Ectodermal cell (in vitro differentiated cells): ENCODE measurements around the gene MRPL55.

Source experiments
- H3K27ac ChIP-seq: 2 replicates; pipeline ENCODE4 v1.7.0; 2013; ENCODE audit warnings: mild to moderate bottlenecking, low read depth, low read length; ENCODE audit not compliant: insufficient read depth, poor library complexity, severe bottlenecking
- H3K27me3 ChIP-seq: 2 replicates; pipeline ENCODE4 v1.7.0; 2013; ENCODE audit warnings: mild to moderate bottlenecking, low read length; ENCODE audit not compliant: insufficient read depth, control insufficient read depth, poor library complexity, severe bottlenecking
- H3K36me3 ChIP-seq: one replicate; pipeline ENCODE4 v1.7.0; 2013; ENCODE audit warnings: low read length; ENCODE audit not compliant: control insufficient read depth, insufficient read depth
- H3K4me1 ChIP-seq: one replicate; pipeline ENCODE4 v1.7.0; 2013; ENCODE audit warnings: low read length; ENCODE audit not compliant: control insufficient read depth, insufficient read depth
- H3K4me3 ChIP-seq: 2 replicates; pipeline ENCODE4 v1.7.0; 2013; ENCODE audit warnings: low read depth, low read length, control low read depth; ENCODE audit not compliant: insufficient read depth
- H3K9me3 ChIP-seq: 2 replicates; pipeline ENCODE4 v1.7.0; 2013; ENCODE audit warnings: mild to moderate bottlenecking, low read length, moderate library complexity; ENCODE audit not compliant: control insufficient read depth
- WGBS, 2 experiments: methylation state at CpG; one replicate each; pipeline ENCODE4 v1.1.7; 2013; ENCODE audit warnings: missing lambda C conversion rate in 2 of 2; 5-methylcytosine and 5-hydroxymethylcytosine counted together

Gene MRPL55

DNA sequence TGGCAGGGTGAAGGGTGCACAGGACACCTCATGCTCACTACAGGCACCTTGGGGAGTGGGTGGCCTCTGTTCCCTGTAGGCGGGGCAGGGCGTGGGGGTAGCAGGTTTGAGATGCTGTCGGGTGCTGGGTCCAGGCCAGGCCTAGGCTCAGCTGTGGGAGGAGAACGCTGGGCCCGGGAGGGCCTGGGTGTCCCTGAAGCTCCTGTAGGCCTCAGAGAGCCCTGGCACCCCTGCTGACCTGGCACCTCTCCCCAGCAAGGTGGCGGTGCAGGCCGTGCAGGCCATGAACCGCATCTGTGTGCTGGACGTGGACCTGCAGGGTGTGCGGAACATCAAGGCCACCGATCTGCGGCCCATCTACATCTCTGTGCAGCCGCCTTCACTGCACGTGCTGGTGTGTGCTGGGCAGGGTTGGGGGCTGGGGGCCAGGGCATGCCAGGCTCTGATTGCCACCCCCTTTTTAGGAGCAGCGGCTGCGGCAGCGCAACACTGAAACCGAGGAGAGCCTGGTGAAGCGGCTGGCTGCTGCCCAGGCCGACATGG is 38.1 kb upstream of the MRPL55 start:
- no peaks in the 10 kb centered on the region for H3K36me3 ChIP-seq
- H3K4me1 ChIP-seq = peaks cover 16% of the 10 kb centered on the region
- H3K9me3 ChIP-seq = no peaks in the 10 kb centered on the region
- H3K27me3 ChIP-seq = no peaks in the 10 kb centered on the region
- 94 to 95% methylated on average over 20 of the region's 20 CpGs for WGBS, 2 experiments
- no peak overlapping the region for H3K27ac ChIP-seq
- H3K4me3 ChIP-seq = no peak overlapping the region

DNA sequence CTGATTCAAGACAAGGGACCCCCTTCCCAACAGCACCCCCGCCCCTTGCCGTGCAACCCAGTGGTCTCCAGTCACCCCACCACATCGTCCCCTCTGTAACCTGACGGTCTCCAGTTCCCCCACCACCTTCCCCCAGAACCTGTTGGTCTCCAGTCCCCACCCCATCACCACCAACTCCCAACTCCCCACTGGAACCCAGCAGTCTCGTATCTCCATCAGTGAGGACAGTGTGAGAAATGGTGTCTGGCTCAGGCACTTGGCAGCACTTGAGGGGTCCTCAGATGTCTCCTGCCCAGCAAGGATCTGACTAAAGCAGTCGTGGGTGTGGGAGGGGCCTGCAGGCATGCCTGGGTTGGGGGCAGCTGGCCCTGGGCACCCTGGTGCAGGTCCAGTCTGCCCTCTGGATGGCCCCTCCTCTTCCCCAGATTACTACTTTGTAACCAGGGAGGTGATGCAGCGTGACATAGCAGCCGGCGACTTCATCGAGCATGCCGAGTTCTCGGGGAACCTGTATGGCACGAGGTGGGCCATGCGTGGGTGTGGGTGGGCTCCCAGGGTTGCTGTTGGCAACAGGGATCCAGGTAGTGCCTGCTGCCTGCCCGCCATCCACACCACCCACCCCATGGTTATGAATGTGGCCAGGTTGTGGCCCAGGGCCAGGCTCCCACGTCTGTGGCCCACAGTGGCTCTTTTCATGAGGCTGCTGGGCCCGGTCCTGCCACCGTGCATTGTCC is 37.5 kb upstream of the MRPL55 start:
- 93 to 94% methylated on average over 18 of the region's 18 CpGs for WGBS, 2 experiments
- Histone ChIP-seq H3K4me1 (peaks cover 16% of the 10 kb centered on the region), H3K4me3 (no peak overlapping the region)

DNA sequence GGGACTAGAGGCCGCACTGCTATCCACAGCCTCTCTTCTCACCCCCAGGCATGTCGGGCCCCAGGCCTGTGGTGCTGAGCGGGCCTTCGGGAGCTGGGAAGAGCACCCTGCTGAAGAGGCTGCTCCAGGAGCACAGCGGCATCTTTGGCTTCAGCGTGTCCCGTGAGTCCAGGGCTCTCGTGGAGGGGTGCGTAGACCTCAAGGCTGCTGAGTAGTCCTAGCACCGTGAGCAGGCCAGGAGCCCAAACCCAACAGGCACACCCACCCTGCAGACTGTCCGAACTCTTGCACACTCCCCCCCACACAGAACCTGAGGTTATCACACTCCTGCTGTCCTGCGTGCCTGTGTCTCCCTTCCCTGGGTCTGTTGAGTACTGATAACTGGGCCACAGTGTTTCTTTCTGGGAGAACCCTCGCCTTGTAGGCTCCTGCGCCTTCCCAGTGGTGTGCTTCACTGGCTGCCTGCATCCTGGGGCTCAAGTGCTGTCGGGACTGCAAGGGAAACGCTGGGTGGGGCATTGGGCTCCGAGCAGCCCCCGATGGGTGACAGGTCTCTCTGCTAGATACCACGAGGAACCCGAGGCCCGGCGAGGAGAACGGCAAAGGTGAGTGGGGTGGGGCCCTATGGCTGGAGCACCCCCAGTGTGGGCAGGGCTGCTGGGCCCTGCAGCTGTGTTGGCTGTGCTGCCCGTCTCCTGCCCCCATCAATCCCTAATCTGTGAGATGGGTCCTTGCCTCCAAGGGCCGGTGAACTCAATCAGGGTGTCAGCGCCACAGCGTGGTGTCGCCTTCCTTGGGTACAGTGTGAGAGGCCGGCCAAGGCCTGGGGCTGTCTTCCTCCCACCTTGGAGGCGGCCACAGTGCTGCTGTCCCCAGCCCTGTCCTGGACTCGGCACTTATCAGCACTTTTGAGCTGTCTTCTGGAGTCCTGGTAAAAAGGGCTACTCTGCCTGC is 36.6 kb upstream of the MRPL55 start:
- 95% methylated on average over 31 of the region's 31 CpGs for WGBS, 2 experiments
- Histone ChIP-seq H3K4me3 (no peak overlapping the region), H3K27ac (no peak overlapping the region), H3K36me3 (no peaks in the 10 kb centered on the region), H3K9me3 (no peaks in the 10 kb centered on the region), H3K27me3 (no peaks in the 10 kb centered on the region), H3K4me1 (peaks cover 23% of the 10 kb centered on the region)

More for the DNA sequence above, 37.5 kb upstream of the MRPL55 start:
- no peaks in the 10 kb centered on the region for H3K36me3 ChIP-seq
- H3K9me3 ChIP-seq = no peaks in the 10 kb centered on the region
- no peaks in the 10 kb centered on the region for H3K27me3 ChIP-seq
- H3K27ac ChIP-seq = no peak overlapping the region

DNA sequence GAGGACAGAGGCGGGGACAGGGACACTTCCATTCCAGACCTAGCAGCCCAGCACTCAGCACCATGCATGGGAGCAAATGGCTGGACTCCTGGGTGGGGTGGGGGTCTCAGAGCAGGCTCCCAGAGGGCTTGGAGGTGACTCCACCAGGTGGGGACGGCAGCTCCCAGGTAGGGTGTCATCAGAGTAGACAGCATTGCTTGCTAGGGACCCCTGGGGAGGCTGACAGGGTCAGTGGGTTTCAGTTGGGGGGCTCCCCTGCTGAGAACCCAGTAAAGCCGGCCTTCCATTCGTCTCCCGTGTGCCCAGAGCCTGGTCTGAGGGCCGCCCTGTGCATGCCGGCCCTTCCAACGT is 35.9 kb upstream of the MRPL55 start:
- H3K27me3 ChIP-seq = no peaks in the 10 kb centered on the region
- no peaks in the 10 kb centered on the region for H3K36me3 ChIP-seq
- H3K4me3 ChIP-seq = no peak overlapping the region
- no peak overlapping the region for H3K27ac ChIP-seq
- no peaks in the 10 kb centered on the region for H3K9me3 ChIP-seq
- 91 to 94% methylated on average over 8 of the region's 8 CpGs for WGBS, 2 experiments
- H3K4me1 ChIP-seq = peaks cover 19% of the 10 kb centered on the region

DNA sequence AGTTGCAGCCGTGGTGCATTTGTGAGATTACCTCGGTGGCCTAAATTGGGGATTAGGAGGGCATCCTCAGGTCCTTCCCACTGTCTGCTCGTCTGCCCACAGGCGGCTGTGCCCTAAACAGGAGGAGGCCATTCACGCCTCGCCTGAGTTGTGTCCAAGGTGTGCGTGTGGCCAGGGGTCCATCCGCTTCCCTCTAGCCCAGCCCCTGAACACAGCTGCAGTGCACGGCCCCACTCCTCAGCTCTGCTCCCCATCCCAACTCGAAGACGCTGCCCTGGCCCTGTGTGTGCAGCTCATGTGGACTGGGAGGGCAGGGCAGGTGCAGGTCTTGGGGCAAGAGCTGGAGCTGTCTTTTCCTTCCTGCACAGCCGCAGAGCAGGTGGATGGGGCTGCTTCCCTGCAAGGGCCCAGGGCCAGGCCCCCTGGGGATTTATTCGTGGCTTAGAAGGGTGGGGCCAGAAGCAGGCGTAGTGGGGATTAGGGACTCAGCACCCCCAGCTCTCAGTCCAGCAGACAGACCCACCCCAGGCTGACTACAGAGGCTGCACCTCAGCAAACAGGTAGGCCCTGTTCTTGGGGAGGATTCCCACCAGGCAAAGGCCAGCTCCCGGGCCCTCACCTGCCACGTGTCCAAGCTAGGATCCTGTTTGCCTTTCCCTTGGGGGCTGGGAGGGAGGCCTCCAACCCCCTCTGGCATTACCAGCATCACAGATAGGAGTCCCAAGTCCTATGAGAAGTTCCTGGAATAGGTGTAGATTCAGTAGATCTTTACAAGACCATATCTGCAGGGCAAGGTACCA is 35.3 kb upstream of the MRPL55 start:
- peaks cover 14% of the 10 kb centered on the region for H3K4me1 ChIP-seq
- no peaks in the 10 kb centered on the region for H3K9me3 ChIP-seq
- no peaks in the 10 kb centered on the region for H3K36me3 ChIP-seq
- H3K4me3 ChIP-seq = no peak overlapping the region
- WGBS, 2 experiments = 88 to 90% methylated on average over 15 to 16 of the region's 16 CpGs
- no peaks in the 10 kb centered on the region for H3K27me3 ChIP-seq
- H3K27ac ChIP-seq = no peak overlapping the region

DNA sequence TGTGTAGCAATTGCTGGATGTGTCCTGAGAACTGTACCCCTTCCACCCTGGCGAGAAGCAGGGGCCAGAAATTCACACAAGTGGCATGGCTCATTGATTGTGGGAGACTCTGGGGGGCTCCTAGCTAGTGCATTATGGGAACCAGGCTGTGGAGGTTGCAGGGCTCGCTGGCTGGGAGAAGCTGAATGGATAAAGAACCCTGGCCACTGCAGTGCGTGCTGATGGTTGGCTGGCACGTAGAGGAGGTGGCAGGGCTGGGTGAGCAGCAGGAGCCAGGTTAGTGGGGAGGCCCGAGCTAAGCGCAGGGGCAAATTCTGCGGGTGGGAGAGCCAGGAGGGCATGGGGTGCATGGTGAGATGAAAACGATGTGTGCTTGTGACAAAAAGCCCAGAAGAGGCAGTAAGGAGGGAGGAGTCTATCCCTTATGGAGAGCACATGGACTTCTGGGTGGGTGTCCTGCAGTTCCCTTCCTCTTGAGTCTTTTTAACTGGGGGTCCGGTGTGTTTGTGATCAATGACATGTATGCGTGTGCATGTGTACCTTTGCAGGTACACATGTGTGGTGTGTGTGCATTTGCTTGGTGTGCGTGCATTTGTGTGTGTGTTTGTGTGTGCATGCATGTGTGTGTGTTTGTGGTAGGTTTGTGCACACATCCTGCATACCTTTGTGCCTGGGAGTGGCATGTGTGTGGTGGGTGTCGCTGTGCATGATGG is 34.5 kb upstream of the MRPL55 start:
- Histone ChIP-seq H3K27ac (no peak overlapping the region), H3K4me3 (no peak overlapping the region), H3K27me3 (peaks cover 2% of the 10 kb centered on the region), H3K4me1 (peaks cover 8% of the 10 kb centered on the region), H3K9me3 (no peaks in the 10 kb centered on the region), H3K36me3 (no peaks in the 10 kb centered on the region)
- WGBS, 2 experiments = 91 to 93% methylated on average over 12 of the region's 12 CpGs

DNA sequence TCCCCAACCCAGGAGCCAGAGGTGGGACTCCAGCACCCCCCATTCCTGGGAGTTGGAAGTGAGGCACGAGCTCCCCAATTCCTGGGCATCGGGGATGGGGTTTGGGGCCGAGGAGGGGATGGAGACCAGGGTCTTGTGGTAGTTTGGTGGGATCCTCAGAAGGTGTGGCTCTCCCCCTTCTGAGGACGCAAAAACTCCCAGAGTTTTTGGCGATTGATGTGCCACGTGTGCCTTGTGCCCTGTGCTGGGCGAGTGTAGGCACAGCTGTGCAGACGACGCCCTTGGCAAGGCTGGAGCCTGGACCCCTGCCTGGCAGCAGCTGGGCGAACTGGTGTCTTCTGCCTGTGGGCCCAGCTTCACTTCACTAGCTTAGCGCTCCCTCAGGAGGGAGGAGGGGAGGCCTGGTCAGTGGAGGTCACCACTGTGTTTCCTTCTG is 33.6 kb upstream of the MRPL55 start:
- no peak overlapping the region for H3K4me3 ChIP-seq

DNA sequence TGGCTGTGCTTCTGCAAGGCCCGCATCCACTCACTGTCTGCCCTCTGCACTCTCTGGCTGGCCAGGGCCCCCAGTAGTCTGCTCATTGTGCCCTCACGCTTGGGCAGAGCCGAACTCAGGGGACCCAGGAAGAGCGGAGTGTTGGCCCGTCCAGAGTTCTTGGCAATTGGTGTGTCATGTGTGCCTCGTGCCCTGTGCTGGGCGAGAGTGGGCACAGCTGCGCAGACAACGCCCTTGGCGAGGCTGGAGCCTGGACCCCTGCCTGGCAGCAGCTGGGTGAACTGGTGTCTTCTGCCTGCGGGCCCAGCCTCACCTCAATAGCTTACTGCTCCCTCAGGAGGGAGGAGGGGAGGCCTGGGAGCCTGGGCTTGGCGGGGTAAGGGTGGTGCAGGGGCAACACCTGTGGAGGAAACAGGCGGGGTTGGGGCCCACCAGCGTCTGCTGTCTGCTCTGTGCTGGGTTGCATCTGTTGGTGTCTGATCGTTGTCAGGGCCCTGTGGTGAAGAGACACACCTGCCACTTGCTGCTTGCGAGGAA is 33.1 kb upstream of the MRPL55 start:
- no peak overlapping the region for H3K27ac ChIP-seq
- no peaks in the 10 kb centered on the region for H3K36me3 ChIP-seq
- no peaks in the 10 kb centered on the region for H3K9me3 ChIP-seq
- H3K4me3 ChIP-seq = no peak overlapping the region
- H3K4me1 ChIP-seq = peaks cover 7% of the 10 kb centered on the region
- WGBS, 2 experiments = 95 to 98% methylated on average over 16 of the region's 16 CpGs
- H3K27me3 ChIP-seq = peaks cover 16% of the 10 kb centered on the region

More for the DNA sequence above, 33.6 kb upstream of the MRPL55 start:
- peaks cover 12% of the 10 kb centered on the region for H3K27me3 ChIP-seq
- no peak overlapping the region for H3K27ac ChIP-seq
- peaks cover 7% of the 10 kb centered on the region for H3K4me1 ChIP-seq
- no peaks in the 10 kb centered on the region for H3K36me3 ChIP-seq
- H3K9me3 ChIP-seq = no peaks in the 10 kb centered on the region
- WGBS, 2 experiments = 94 to 97% methylated on average over 11 of the region's 11 CpGs
